Naive B cell (primary cell): ENCODE results near the gene PCDH9. TPM values are rescaled to one million over a fixed set of nuclear protein-coding genes. Genes with fewer than 3 reads are reported as not detected.

ENCODE experiments used
- ATAC-seq, 2 donors: fragments of 150-1000 bp; cut with Tn5 transposase; 2 replicates each; pipeline ENCODE4 v1.10.0; 2021; ENCODE audit warnings: low read depth in 2 of 2, mild to moderate bottlenecking in 2 of 2, moderate library complexity in 2 of 2
- DNase-seq: peaks from one replicate; pipeline ENCODE4 v3.0.0; 2022
- H3K27ac Mint-ChIP-seq, 6 donors: one replicate each; pipeline ENCODE4 v1.8.0; 2020 to 2022; ENCODE audit warnings: mild to moderate bottlenecking in 6 of 6, mixed read lengths in 6 of 6, moderate library complexity in 5 of 6, inconsistent platforms in 2 of 6
- H3K27me3 Mint-ChIP-seq, 3 donors: one replicate each; pipeline ENCODE4 v1.8.0; 2021 to 2022; ENCODE audit warnings: mixed read lengths in 3 of 3, mild to moderate bottlenecking in 1 of 3
- H3K36me3 Mint-ChIP-seq, 2 donors: one replicate each; pipeline ENCODE4 v1.8.0; 2020 to 2022; ENCODE audit warnings: mixed read lengths in 2 of 2, inconsistent platforms in 1 of 2, mild to moderate bottlenecking in 1 of 2
- H3K4me1 Mint-ChIP-seq, 3 donors: one replicate each; pipeline ENCODE4 v1.8.0; 2020 to 2022; ENCODE audit warnings: mixed read lengths in 3 of 3, inconsistent platforms in 1 of 3, mild to moderate bottlenecking in 1 of 3, moderate library complexity in 1 of 3
- H3K4me3 Mint-ChIP-seq, 8 donors: one replicate each; pipeline ENCODE4 v1.8.0; 2020 to 2022; ENCODE audit warnings: mild to moderate bottlenecking in 8 of 8, mixed read lengths in 8 of 8, moderate library complexity in 8 of 8, inconsistent platforms in 2 of 8
- H3K9me3 Mint-ChIP-seq, 7 donors: one replicate each; pipeline ENCODE4 v1.8.0; 2020 to 2022; ENCODE audit warnings: mixed read lengths in 7 of 7, mild to moderate bottlenecking in 5 of 7, inconsistent platforms in 2 of 7, moderate library complexity in 1 of 7
- polyA plus RNA-seq, 6 donors: library from polyadenylated mRNA; unstranded; fragments of 300-500 nt; fragmentation: Illumina TruSeq; gene quantifications; one replicate each; pipeline ENCODE4 v1.2.3, GENCODE V29; 2021; ENCODE audit warnings: low read depth in 6 of 6

Gene PCDH9
- polyA plus RNA-seq, 6 donors from 2014 or later, result 49.9 to 70.2 (median 57.2) TPM

DNA sequence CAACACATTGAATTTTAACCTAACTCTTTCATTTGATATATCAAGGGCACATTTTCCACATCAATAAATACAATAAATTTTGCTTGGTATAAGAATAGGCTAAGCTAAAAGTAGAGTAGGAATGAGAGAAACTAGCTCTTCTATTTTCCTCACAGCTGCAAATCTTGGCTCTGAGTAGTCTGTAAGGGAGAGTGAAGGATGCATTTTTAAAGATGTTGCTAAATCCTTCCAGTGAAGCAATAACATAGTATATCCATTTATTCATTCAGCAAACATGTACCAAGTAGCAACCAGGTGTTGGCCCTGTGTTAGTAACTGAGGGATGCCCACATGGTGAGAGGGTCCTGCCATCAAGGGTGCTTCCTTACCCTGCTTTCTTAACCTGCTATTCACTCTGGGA, 799.9 kb downstream of the PCDH9 start:
- Mint-ChIP-seq H3K4me1 (no peaks in the 10 kb centered on the region), H3K36me3 (no peaks in the 10 kb centered on the region), H3K27ac (no peak overlapping the region), H3K27me3 (no peaks in the 10 kb centered on the region), H3K9me3 (no peaks in the 10 kb centered on the region), H3K4me3 (no peak overlapping the region)
- DNase-seq, result no peak
- no peak for ATAC-seq

GRCh38 chr13:66429156-66429555, 801.0 kb downstream of the PCDH9 start:
- no peak overlapping the region for H3K4me3 Mint-ChIP-seq
- no peak overlapping the region for H3K27ac Mint-ChIP-seq

DNA sequence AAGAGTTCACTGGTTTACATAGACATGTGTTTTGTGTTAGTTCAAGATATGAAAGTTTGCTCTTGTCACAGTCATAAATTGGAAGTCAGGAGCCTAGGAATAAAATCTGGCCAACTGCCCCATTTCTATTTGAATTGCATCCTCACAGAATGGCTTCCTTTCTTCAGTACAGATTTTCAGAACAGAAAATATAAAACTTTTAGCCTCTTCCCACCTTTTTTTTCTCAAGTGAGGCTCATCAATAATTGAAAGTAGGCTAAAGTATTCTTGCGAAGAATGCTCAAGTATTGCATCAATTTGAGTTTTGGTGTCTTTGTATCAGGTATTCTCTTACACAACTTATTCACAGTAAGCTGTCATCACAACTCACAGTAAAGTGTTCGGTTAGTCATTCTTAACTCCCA, 802.7 kb downstream of the PCDH9 start:
- no peak for ATAC-seq
- H3K4me3 Mint-ChIP-seq, result no peak overlapping the region
- H3K36me3 Mint-ChIP-seq, result no peaks in the 10 kb centered on the region
- no peaks in the 10 kb centered on the region for H3K4me1 Mint-ChIP-seq
- H3K27me3 Mint-ChIP-seq, result peaks cover 0 to 5% (median 0%) of the 10 kb centered on the region in 3 donors
- H3K27ac Mint-ChIP-seq, result no peak overlapping the region
- peaks cover 0 to 3% (median 0%) of the 10 kb centered on the region in 7 donors for H3K9me3 Mint-ChIP-seq
- DNase-seq, result no peak

More at GRCh38 chr13:66429156-66429555, 801.0 kb downstream of the PCDH9 start:
- no peaks in the 10 kb centered on the region for H3K9me3 Mint-ChIP-seq
- no peaks in the 10 kb centered on the region for H3K4me1 Mint-ChIP-seq
- ATAC-seq (no peak), DNase-seq (no peak)
- no peaks in the 10 kb centered on the region for H3K36me3 Mint-ChIP-seq
- H3K27me3 Mint-ChIP-seq, result no peaks in the 10 kb centered on the region

GRCh38 chr13:66425741-66426140, 804.4 kb downstream of the PCDH9 start:
- no peaks in the 10 kb centered on the region for H3K4me1 Mint-ChIP-seq
- ATAC-seq (no peak), DNase-seq (no peak)
- peaks cover 8 to 14% (median 13%) of the 10 kb centered on the region in 7 donors for H3K9me3 Mint-ChIP-seq
- peaks cover 0 to 11% (median 0%) of the 10 kb centered on the region in 3 donors for H3K27me3 Mint-ChIP-seq
- H3K4me3 Mint-ChIP-seq, result no peak overlapping the region
- no peak overlapping the region for H3K27ac Mint-ChIP-seq
- H3K36me3 Mint-ChIP-seq, result peaks cover 10 to 12% of the 10 kb centered on the region in 2 donors

DNA sequence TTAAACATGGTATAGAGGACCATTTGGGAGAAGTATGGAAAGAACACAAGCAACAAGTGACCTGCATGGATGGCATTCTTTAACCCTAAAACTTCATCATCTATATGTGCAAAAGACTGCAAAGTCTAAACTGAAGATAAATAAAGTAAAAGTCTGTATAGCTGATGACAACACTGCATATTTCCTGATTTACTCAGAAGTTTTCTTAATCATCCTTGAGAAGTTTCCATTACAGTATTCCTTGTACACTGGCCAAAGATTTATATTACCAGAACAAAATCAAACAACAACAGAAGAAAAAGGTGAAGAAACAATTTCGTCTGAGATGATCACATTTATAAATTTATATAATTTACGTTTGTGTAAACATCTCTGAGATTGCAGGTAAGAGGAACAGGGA, 805.7 kb downstream of the PCDH9 start:
- Mint-ChIP-seq H3K36me3 (peaks cover 11 to 16% of the 10 kb centered on the region in 2 donors), H3K4me1 (no peaks in the 10 kb centered on the region), H3K9me3 (peaks cover 8 to 20% (median 14%) of the 10 kb centered on the region in 7 donors), H3K27ac (no peak overlapping the region), H3K27me3 (peaks cover 0 to 13% (median 0%) of the 10 kb centered on the region in 3 donors), H3K4me3 (no peak overlapping the region)
- DNase-seq, result no peak
- ATAC-seq, result no peak

DNA sequence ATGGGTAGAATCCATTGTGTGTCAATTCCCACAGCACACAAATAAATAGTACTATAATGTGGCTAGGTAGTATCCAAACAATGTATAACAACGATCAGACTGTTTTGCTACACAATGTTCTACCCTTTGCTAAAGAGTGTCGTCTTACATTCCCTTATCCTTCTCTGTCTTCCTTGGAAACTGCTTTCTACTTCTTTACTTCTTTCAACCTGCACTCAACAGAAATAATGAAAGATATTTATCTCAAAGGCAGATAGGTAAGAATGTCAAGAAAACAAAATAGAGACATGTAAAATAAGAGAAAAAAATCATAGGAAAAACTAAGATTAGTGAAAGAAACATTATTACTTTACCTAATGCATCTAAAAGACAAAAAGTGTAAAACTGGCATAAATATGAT, 814.7 kb downstream of the PCDH9 start:
- Mint-ChIP-seq H3K4me3 (no peak overlapping the region), H3K4me1 (no peaks in the 10 kb centered on the region), H3K27ac (no peak overlapping the region), H3K9me3 (peaks cover 0 to 22% (median 3%) of the 10 kb centered on the region in 7 donors), H3K36me3 (peaks cover 0 to under 1% of the 10 kb centered on the region in 2 donors), H3K27me3 (no peaks in the 10 kb centered on the region)
- ATAC-seq (no peak), DNase-seq (no peak)

GRCh38 chr13:66414066-66414800, 815.9 kb downstream of the PCDH9 start:
- H3K27ac Mint-ChIP-seq, result no peak overlapping the region
- no peak overlapping the region for H3K4me3 Mint-ChIP-seq
- peaks cover 0 to 19% (median 3%) of the 10 kb centered on the region in 7 donors for H3K9me3 Mint-ChIP-seq
- ATAC-seq (no peak), DNase-seq (no peak)
- no peaks in the 10 kb centered on the region for H3K27me3 Mint-ChIP-seq
- no peaks in the 10 kb centered on the region for H3K36me3 Mint-ChIP-seq
- H3K4me1 Mint-ChIP-seq, result no peaks in the 10 kb centered on the region

GRCh38 chr13:66410314-66410713, 819.8 kb downstream of the PCDH9 start:
- Mint-ChIP-seq H3K27ac (no peak overlapping the region), H3K9me3 (no peaks in the 10 kb centered on the region), H3K4me3 (no peak overlapping the region), H3K4me1 (no peaks in the 10 kb centered on the region), H3K27me3 (no peaks in the 10 kb centered on the region), H3K36me3 (no peaks in the 10 kb centered on the region)
- DNase-seq (no peak), ATAC-seq (no peak)

GRCh38 chr13:66409542-66409941, 820.6 kb downstream of the PCDH9 start:
- no peak for DNase-seq
- H3K4me3 Mint-ChIP-seq, result no peak overlapping the region
- no peaks in the 10 kb centered on the region for H3K36me3 Mint-ChIP-seq
- no peaks in the 10 kb centered on the region for H3K9me3 Mint-ChIP-seq
- no peak overlapping the region for H3K27ac Mint-ChIP-seq
- ATAC-seq, result no peak
- no peaks in the 10 kb centered on the region for H3K4me1 Mint-ChIP-seq
- no peaks in the 10 kb centered on the region for H3K27me3 Mint-ChIP-seq

- H3K27me3 Mint-ChIP-seq, result no peaks in the 10 kb centered on the region
- H3K36me3 Mint-ChIP-seq, result no peaks in the 10 kb centered on the region
- DNase-seq (no peak), ATAC-seq (no peak)
- H3K4me3 Mint-ChIP-seq, result no peak overlapping the region
- no peaks in the 10 kb centered on the region for H3K9me3 Mint-ChIP-seq
- no peak overlapping the region for H3K27ac Mint-ChIP-seq
- H3K4me1 Mint-ChIP-seq, result no peaks in the 10 kb centered on the region
Observed at GRCh38 chr13:66407128-66407527, 823.0 kb downstream of the PCDH9 start.

GRCh38 chr13:66405908-66406802, 824.0 kb downstream of the PCDH9 start:
- Mint-ChIP-seq H3K27me3 (no peaks in the 10 kb centered on the region), H3K27ac (no peak overlapping the region), H3K9me3 (no peaks in the 10 kb centered on the region), H3K36me3 (no peaks in the 10 kb centered on the region), H3K4me1 (no peaks in the 10 kb centered on the region), H3K4me3 (no peak overlapping the region)
- no peak for DNase-seq
- no peak for ATAC-seq

DNA sequence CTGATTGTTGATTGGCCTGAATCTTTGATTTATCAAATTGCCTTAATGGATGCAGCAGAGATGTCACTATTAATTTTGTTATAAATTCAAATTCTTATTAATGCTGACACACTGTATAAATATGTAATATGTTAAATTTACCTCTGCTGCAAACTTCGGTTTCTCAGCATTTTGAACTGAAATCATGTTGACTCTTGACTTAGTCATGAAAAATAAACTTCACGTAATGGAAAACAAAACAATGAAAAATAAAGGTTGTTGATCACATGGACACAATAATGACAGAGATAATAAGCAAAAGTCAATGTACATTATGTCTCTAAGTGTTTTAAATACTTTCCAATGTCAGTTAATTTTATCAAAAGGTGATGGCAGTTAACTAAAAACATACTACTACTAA, 827.6 kb downstream of the PCDH9 start:
- H3K4me1 Mint-ChIP-seq, result no peaks in the 10 kb centered on the region
- no peaks in the 10 kb centered on the region for H3K9me3 Mint-ChIP-seq
- no peaks in the 10 kb centered on the region for H3K27me3 Mint-ChIP-seq
- no peak overlapping the region for H3K4me3 Mint-ChIP-seq
- DNase-seq (no peak), ATAC-seq (no peak)
- no peaks in the 10 kb centered on the region for H3K36me3 Mint-ChIP-seq
- H3K27ac Mint-ChIP-seq, result no peak overlapping the region

GRCh38 chr13:66402066-66402465, 828.1 kb downstream of the PCDH9 start:
- Mint-ChIP-seq H3K27me3 (no peaks in the 10 kb centered on the region), H3K4me3 (no peak overlapping the region), H3K27ac (no peak overlapping the region), H3K9me3 (no peaks in the 10 kb centered on the region), H3K36me3 (no peaks in the 10 kb centered on the region), H3K4me1 (no peaks in the 10 kb centered on the region)
- ATAC-seq (no peak), DNase-seq (no peak)

- Mint-ChIP-seq H3K36me3 (no peaks in the 10 kb centered on the region), H3K27ac (no peak overlapping the region), H3K4me1 (no peaks in the 10 kb centered on the region), H3K4me3 (no peak overlapping the region), H3K9me3 (no peaks in the 10 kb centered on the region), H3K27me3 (no peaks in the 10 kb centered on the region)
- ATAC-seq (no peak), DNase-seq (no peak)
Observed at GRCh38 chr13:66400292-66400691, 829.8 kb downstream of the PCDH9 start.
